Muscle layer of duodenum (tissue), 2 donors: Measurements from ENCODE around the gene TMEM72.

Source experiments
- H3K27ac ChIP-seq: one replicate; pipeline ENCODE4 v1.7.0; 2013; ENCODE audit warnings: mild to moderate bottlenecking, low read length
- H3K27me3 ChIP-seq: one replicate; pipeline ENCODE4 v1.7.0; 2013; ENCODE audit warnings: low read depth, mild to moderate bottlenecking, control low read depth, low read length
- H3K36me3 ChIP-seq, 2 donors: one replicate each; pipeline ENCODE4 v1.7.0; 2013; ENCODE audit warnings: low read length in 2 of 2, control low read depth in 1 of 2, mild to moderate bottlenecking in 1 of 2; ENCODE audit not compliant: insufficient read depth in 2 of 2, control insufficient read depth in 1 of 2
- H3K4me1 ChIP-seq, 2 donors: one replicate each; pipeline ENCODE4 v1.7.0; 2013; ENCODE audit warnings: low read length in 2 of 2, mild to moderate bottlenecking in 2 of 2, control low read depth in 1 of 2, moderate library complexity in 1 of 2; ENCODE audit not compliant: insufficient read depth in 2 of 2, control insufficient read depth in 1 of 2
- H3K4me3 ChIP-seq, 2 donors: one replicate each; pipeline ENCODE4 v1.7.0; 2013; ENCODE audit warnings: low read length in 2 of 2, low read depth in 1 of 2, mild to moderate bottlenecking in 1 of 2
- H3K9me3 ChIP-seq, 2 donors: one replicate each; pipeline ENCODE4 v1.7.0; 2013; ENCODE audit warnings: low read length in 2 of 2, control low read depth in 1 of 2, mild to moderate bottlenecking in 1 of 2; ENCODE audit not compliant: control insufficient read depth in 1 of 2
- donor health status: healthy.

Gene TMEM72

GRCh38 chr10:44929356-44930255 is 18.5 kb downstream of the TMEM72 start:
- no peak overlapping the region for H3K4me3 ChIP-seq

DNA sequence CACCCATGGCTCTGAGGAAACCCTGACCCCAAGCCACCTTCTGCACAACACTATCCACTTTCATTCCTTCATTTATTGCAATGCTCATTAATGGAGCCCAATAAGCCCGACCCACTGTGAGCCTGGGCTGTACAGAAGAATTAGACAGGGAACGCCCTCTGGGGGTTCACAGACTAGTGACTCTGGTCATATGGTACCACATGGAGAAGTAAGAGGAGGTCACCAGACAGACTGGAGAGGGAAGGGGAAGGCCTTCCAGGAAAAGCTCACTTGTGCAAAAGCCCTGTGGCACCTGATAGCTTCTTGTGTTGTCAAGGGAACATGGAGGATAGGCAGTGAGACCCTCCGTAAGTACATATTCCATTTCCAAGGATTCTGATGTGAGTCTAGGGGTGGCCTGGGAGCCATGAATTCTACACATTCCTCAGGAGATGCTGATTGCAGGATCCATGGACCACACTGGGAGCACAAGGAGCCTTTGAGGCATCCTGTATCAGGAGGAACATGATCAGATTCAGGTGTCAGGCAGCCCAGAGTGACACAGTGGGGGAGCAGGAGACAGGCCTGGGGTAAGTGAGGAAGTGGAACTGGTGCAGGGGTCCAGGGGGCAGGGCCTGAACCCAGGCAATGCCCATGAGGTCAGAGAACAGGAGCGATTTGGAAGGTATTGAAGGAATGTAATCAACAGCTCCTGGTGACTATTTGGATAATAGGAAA is 19.9 kb downstream of the TMEM72 start:
- Histone ChIP-seq H3K9me3 (no peaks in the 10 kb centered on the region), H3K27me3 (no peaks in the 10 kb centered on the region), H3K27ac (no peak overlapping the region), H3K4me3 (no peak overlapping the region), H3K36me3 (no peaks in the 10 kb centered on the region), H3K4me1 (peaks cover 4 to 15% of the 10 kb centered on the region in 2 donors)

More at GRCh38 chr10:44929356-44930255, 18.5 kb downstream of the TMEM72 start:
- Histone ChIP-seq H3K27ac (no peak overlapping the region), H3K36me3 (no peaks in the 10 kb centered on the region), H3K4me1 (peaks cover 0 to 9% of the 10 kb centered on the region in 2 donors), H3K27me3 (no peaks in the 10 kb centered on the region), H3K9me3 (no peaks in the 10 kb centered on the region)

DNA sequence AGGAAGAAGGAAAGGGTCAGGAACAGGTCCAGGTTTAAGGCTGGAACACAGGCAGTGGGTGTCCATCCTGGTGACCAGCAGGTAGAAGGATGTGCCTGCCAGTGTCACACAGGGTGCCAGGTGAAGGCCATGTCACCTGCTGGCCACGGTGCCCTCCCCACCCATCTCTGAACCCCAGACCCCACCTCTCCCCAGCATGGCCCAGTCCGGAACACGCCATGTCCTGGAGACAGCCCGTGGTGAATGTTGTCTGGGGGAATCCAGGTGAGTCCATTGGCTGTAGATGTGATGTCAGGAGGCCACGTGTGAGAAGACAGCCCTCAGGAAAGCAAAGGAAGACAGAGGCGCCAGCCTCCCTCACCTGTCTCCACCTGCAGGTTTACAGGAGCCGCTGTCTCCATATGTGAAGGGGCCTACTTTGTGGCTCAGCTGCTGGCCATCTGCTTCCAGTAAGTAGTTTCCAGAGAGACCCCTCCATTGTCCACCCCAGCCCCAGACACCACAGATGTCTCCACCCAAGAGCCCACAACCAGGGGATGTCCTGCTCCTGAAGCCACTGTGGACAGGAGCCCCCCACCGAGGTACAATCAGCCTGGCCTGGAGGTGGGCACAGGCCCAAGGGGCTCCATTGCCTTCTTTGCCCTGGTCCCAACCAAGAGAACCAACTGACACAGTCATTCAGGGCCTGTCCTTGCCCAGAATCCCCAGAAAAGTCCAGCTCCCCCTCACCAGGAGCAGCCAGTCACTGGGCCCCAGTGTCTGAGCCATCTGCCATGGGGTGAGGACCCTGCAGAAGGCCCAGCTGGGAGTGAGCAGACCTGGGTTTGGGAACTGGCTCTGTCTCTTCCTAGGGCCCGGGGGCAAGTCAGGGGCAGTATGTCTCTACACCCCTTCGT is 20.7 kb downstream of the TMEM72 start:
- H3K36me3 ChIP-seq = no peaks in the 10 kb centered on the region
- H3K27me3 ChIP-seq = no peaks in the 10 kb centered on the region
- H3K9me3 ChIP-seq = no peaks in the 10 kb centered on the region
- peaks cover 4 to 21% of the 10 kb centered on the region in 2 donors for H3K4me1 ChIP-seq
- H3K27ac ChIP-seq = no peak overlapping the region
- H3K4me3 ChIP-seq = no peak overlapping the region

DNA sequence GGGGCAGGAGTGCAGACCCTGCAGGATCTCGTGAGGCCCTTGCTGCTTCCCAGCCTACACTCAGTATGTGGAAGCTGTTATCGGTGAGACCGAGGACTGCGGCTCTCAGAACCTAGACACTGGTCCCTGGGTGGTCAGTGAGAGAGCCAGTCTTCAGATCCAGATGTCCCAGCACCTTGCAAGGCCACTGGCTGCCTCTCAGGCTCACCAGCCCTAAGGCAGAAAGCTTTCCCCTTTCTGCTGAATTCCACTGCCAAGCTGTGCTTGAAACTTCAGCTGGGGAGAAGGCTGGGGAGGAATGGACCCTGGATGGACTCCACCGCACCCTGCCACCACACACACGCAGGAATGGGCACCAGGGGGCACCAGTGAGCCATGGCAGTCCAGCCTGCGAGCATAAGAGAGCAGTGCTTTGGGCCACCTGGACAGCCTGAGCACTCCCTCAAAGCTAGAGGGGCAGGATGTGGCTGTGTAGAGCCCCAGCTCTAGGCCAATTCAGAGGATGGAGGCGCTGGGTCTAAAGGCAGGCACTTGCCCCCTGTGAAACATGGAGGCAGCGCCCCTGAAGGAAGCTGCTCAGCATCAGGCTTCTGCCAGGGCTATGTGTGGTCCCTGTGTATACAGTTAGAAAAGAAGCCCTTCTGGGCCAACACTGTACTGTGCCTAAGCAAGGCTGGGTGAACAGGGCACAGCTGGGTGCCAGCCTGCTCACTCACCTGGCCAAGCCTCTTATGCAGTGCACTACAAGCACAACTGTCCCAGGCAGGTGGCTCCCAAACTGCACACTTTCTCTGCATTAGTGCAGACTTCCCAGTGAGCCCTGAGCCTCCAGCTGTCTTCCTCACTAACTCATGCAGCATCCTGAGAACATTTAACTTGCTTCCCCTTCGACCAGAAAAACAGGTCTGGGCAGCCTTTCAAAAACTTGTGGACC is 21.6 kb downstream of the TMEM72 start:
- Histone ChIP-seq H3K27ac (no peak overlapping the region), H3K4me1 (peaks cover 4 to 21% of the 10 kb centered on the region in 2 donors), H3K9me3 (no peaks in the 10 kb centered on the region), H3K36me3 (no peaks in the 10 kb centered on the region), H3K27me3 (no peaks in the 10 kb centered on the region), H3K4me3 (no peak overlapping the region)

GRCh38 chr10:44933451-44934321 is 22.5 kb downstream of the TMEM72 start:
- H3K4me1 ChIP-seq = peaks cover 4 to 21% of the 10 kb centered on the region in 2 donors
- H3K9me3 ChIP-seq = no peaks in the 10 kb centered on the region

DNA sequence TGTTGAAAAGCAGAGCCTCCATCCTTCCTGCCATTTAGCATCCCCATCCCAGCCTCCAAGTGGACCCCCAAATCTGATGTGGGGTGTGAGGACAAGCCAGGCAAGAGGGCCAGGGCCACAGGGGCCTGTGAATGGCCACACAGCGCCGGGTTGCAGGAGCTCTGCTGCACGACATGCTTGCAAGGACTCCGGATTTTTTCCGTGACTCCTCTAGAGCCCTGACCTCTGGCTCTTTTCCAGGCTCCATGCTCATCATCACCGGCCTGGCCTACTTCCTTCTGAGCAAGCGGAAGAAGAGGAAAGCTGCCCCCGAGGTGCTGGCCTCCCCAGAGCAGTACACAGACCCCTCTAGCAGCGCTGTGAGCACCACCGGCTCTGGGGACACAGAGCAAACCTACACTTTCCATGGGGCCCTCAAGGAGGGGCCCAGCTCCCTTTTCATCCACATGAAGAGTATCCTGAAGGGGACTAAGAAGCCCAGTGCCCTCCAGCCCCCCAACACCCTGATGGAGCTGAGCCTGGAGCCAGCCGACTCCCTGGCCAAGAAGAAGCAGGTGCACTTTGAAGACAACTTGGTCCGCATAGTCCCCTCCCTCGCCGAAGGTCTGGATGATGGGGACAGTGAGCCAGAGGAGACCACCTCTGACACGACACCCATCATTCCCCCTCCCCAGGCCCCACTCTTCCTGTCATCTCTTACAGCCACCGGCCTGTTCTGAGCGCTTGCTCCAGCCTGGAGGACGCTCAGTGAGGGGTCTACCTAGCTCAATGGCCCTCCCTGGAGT is 23.5 kb downstream of the TMEM72 start:
- H3K4me3 ChIP-seq = no peak overlapping the region
- peaks cover 4 to 21% of the 10 kb centered on the region in 2 donors for H3K4me1 ChIP-seq
- no peaks in the 10 kb centered on the region for H3K27me3 ChIP-seq
- H3K36me3 ChIP-seq = no peaks in the 10 kb centered on the region
- H3K27ac ChIP-seq = peak overlapping the region; percentile 23
- H3K9me3 ChIP-seq = no peaks in the 10 kb centered on the region

More at GRCh38 chr10:44933451-44934321, 22.5 kb downstream of the TMEM72 start:
- Histone ChIP-seq H3K36me3 (no peaks in the 10 kb centered on the region), H3K27ac (no peak overlapping the region), H3K27me3 (no peaks in the 10 kb centered on the region), H3K4me3 (no peak overlapping the region)

DNA sequence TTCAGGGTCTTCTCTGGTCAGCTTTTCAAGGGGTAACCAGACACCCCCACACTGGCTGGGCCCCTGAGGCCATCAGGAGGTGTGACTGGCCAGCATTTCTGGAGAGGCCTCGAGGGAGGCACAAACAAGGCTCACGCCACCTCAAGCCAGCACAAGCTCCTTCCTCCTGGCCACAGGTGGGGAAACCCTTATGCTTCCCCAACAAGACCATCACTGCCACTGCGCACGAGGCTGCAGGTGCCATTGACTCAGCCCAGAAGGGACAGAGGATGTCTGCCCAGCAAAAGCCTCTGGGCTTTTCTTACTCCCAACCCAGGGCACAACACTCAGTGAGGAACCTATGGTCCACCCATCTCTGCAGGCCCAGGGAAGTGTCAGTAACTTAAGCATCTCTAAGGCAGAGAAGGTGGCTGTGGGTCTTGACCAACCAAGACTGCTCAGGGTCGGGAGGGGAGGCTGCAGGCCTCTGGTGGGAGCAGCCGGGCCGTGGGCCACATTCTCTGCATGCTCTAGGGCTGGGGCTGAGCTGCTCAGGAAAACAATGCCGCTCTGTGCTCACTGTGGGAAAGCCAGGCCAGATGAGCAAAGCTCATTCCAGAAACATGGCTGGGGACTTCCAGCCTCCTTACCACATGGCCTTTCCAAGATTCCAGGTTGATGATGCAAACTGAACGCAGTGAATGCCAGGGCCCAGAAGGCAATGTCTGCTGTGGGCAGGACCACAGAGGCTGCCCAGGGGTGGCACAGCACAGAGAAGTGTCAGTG is 24.2 kb downstream of the TMEM72 start:
- Histone ChIP-seq H3K4me1 (peaks cover 4 to 21% of the 10 kb centered on the region in 2 donors), H3K27ac (peak overlapping the region; percentile 23), H3K36me3 (no peaks in the 10 kb centered on the region), H3K27me3 (no peaks in the 10 kb centered on the region), H3K9me3 (no peaks in the 10 kb centered on the region), H3K4me3 (no peak overlapping the region)

DNA sequence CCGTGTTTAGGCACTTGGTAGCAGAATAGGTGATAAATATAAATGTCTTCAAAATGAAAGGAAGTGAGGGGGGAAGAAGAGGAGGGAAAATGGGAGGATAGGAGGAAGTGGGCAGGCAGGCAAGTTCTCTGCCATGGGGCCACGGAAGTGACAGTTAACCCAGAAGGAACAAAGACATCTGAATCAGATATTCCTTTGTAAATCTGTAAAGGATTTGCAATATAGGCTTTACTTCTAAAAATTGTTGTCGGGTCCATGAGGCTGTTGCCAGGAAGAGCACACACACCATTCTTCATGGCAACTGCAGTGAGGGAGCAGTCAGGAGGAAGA is 24.8 kb downstream of the TMEM72 start:
- Histone ChIP-seq H3K4me1 (peaks cover 4 to 21% of the 10 kb centered on the region in 2 donors), H3K27ac (peak overlapping the region; percentile 8), H3K36me3 (no peaks in the 10 kb centered on the region), H3K9me3 (no peaks in the 10 kb centered on the region), H3K27me3 (no peaks in the 10 kb centered on the region), H3K4me3 (no peak overlapping the region)
